Measurements from ENCODE around the gene MAPK1. TPM values are rescaled to one million over a fixed set of nuclear protein-coding genes. Genes with fewer than 3 reads are reported as not detected.
"Not testable (repeated sequence)": the region's sequence is repeated elsewhere in the genome, so short reads cannot be mapped to it uniquely, and the experiment has no call there.

MAPK1 gene
- total RNA-seq (ENCODE audit: low replicate concordance) = 112 and 130 TPM in 2 replicates
- long read RNA-seq, partial matches to known transcripts = 1 of 29 reads
- long read RNA-seq, other reads (novel, unspliced or antisense) = 27 of 29 reads

DNA sequence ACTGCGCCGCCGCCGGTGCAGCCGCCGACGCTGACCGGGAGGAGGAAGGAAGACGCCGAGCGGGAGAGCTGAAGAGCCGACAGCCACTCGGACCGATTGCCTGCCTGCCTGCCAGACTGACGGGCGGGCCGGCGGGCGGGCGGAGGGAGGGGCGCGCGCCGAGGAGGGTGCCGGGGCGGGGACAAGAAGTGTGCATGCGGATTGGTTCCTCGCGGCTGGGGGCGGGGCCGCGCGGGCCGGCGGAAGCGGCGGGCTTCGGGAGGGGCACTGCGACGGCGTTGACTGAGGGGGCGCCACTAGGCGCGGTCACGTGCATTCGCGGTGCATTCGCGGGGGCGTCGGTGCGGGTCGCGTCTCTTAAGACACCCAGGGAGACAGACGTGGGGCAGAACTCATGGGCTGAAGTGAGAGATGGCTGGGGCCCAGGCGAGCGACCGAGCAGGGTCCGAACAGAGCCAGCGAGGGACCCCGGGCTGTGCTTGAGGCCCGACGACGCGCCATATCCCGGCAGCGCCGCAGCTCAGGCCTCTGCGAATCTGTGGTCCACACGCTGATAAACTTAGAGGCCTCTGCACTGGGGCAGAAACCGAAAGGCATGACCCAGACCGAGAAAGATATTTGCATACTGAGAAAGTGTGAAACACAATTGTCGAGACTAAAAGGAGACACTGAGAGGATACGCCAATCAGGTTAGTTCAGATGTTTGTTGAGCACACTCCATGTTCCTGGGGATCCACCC is at the start of gene MAPK1:
Gene MAPK1 (minus strand): TSS at position 118 of the 739 bp plus-strand sequence. CDS start 205 bp downstream, outside the sequence.
- Mint-ChIP-seq H3K36me3 (peaks cover 20% of the 10 kb centered on the region), H3K9me3 (peaks cover 5% of the 10 kb centered on the region), H3K27ac (peak within 1 kb of the TSS; percentile 94), H3K4me1 (ENCODE audit: unreplicated experiment) (peaks cover 33% of the 10 kb centered on the region), H3K27me3 (no peaks in the 10 kb centered on the region), H3K4me3 (peak within 1 kb of the TSS; percentile 94)
- peak; percentile 94 for DNase-seq (ENCODE audit: extremely low spot score, unreplicated experiment)
- TF ChIP-seq, protein P1, sequence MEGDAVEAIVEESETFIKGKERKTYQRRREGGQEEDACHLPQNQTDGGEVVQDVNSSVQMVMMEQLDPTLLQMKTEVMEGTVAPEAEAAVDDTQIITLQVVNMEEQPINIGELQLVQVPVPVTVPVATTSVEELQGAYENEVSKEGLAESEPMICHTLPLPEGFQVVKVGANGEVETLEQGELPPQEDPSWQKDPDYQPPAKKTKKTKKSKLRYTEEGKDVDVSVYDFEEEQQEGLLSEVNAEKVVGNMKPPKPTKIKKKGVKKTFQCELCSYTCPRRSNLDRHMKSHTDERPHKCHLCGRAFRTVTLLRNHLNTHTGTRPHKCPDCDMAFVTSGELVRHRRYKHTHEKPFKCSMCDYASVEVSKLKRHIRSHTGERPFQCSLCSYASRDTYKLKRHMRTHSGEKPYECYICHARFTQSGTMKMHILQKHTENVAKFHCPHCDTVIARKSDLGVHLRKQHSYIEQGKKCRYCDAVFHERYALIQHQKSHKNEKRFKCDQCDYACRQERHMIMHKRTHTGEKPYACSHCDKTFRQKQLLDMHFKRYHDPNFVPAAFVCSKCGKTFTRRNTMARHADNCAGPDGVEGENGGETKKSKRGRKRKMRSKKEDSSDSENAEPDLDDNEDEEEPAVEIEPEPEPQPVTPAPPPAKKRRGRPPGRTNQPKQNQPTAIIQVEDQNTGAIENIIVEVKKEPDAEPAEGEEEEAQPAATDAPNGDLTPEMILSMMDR (conservative IDR thresholded peaks at IDR 0.05) = peak; percentile 61

DNA sequence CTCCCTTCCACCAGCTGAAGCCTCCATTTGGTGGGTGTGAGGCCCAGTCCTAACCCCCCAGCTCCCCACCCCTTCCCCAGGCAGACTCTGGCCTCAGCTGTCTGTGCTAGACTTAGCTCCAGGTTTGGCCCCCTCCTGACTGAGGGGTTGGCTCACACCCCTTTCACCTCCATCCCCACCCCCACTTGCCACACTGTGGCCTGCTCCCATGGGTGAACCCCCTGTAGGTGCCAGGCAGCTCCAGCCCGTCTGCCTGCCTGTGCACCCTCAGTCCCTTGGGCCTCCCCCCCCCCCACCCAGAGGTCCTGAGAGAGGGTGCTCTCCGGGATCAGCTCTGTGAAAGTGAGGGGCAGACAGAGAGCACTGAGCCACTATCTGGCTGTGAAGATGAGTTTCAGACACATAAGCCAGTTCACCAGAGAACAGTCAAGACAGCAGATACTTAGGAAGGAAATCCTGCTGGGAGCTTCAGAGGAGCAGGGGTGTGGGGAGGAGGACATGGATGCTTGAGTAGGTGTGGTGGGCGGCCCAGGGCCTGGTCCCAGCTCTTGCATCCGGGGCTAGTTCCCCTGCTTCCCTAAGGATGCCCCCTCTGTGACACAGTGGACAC is 49.0 kb upstream of the MAPK1 start:
- TF ChIP-seq, protein P1 (conservative IDR thresholded peaks at IDR 0.05) = no peak
- H3K36me3 Mint-ChIP-seq = no peaks in the 10 kb centered on the region
- DNase-seq (ENCODE audit: extremely low spot score, unreplicated experiment) = no peak
- H3K27ac Mint-ChIP-seq = no peak overlapping the region
- H3K9me3 Mint-ChIP-seq = no peaks in the 10 kb centered on the region
- no peaks in the 10 kb centered on the region for H3K27me3 Mint-ChIP-seq
- no peak overlapping the region for H3K4me3 Mint-ChIP-seq
- H3K4me1 Mint-ChIP-seq (ENCODE audit: unreplicated experiment) = peaks cover 8% of the 10 kb centered on the region

DNA sequence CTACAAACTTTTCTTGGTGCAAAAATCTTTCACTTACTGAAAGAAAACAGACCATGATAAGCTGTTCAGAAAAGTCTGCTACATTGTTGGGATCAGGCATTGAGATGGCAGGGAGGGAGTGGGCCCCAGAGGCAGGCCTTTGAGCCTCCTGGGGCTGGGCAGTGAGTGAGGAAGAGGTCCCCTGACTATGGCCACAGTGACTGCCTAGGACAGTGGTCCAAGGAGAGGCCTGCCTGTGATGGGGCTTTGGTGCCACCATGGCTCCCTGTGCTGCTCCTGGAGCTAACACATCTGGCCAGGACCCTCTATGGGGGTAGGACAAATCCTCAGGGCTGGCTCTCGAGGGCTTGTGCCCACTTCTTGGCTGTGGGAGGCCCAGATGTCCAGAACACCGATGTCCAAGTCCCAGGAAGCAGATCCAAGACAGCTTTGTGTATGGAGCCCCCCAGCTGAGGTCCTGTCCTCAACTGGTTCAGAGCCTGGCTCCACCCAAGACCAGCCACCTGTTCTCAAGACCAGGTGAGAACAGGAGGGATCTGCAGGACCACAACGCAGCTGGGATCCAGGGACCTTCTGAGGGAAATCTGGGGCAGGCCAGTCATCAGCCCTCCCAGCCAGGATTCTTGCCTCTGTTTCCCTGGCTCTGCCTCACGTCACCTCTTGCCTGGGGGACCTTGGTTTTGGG is 48.3 kb upstream of the MAPK1 start:
- H3K36me3 Mint-ChIP-seq = no peaks in the 10 kb centered on the region
- DNase-seq (ENCODE audit: extremely low spot score, unreplicated experiment) = no peak
- H3K27ac Mint-ChIP-seq = no peak overlapping the region
- TF ChIP-seq, protein P1 (conservative IDR thresholded peaks at IDR 0.05) = no peak
- H3K27me3 Mint-ChIP-seq = no peaks in the 10 kb centered on the region
- no peak overlapping the region for H3K4me3 Mint-ChIP-seq
- peaks cover 8% of the 10 kb centered on the region for H3K4me1 Mint-ChIP-seq (ENCODE audit: unreplicated experiment)
- H3K9me3 Mint-ChIP-seq = no peaks in the 10 kb centered on the region

DNA sequence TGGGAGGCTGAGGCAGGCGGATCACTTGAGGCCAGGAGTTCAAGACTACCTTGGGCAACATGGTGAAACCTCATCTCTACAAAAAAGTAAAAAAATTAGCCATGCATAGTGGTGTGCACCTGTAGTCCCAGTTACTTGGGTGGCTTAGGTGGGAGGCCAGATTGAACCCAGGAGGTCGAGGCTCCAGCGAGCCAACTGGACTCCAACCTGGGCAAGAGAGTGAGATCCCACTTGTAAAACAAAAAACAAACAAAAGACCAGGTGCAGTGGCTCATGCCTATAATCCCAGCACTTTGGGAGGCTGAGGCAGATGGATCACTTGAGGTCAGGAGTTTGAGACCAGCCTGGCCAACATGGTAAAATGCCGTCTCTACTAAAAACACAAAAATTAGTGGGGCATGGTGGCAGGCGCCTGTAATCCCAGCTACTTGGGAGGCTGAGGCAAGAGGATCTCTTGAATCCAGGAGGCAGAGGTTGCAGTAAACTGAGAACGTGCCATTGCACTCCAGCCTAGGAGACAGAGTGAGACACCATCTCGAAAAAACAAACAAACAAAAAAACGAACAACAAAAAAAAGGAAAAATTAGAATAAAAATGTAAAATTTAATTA is 46.7 kb upstream of the MAPK1 start:
- DNase-seq (ENCODE audit: extremely low spot score, unreplicated experiment); H3K27me3 Mint-ChIP-seq; H3K27ac Mint-ChIP-seq; H3K36me3 Mint-ChIP-seq; H3K4me1 Mint-ChIP-seq (ENCODE audit: unreplicated experiment); H3K4me3 Mint-ChIP-seq; H3K9me3 Mint-ChIP-seq: not testable (repeated sequence)

DNA sequence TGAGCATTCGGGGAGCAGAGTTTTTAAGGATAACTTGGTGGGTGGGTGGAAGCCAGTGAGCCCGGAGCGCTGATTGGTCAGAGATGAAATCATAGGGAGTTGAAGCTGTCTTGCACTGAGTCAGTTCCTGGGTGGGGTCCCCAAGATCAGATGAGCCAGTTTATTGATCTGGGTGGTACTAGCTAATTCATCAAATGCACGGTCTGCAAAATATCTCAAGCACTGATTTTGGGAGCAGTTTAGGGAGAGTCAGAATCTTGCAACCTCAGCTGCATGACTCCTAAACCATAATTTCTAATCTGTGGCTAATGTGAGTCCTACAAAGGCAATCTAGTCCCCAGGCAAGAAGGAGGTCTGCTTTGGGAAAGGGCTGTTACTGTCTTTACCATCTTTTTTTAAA is 42.9 kb upstream of the MAPK1 start:
- H3K27ac Mint-ChIP-seq; H3K4me1 Mint-ChIP-seq (ENCODE audit: unreplicated experiment); H3K36me3 Mint-ChIP-seq; H3K9me3 Mint-ChIP-seq; H3K4me3 Mint-ChIP-seq; H3K27me3 Mint-ChIP-seq; DNase-seq (ENCODE audit: extremely low spot score, unreplicated experiment): not testable (repeated sequence)

DNA sequence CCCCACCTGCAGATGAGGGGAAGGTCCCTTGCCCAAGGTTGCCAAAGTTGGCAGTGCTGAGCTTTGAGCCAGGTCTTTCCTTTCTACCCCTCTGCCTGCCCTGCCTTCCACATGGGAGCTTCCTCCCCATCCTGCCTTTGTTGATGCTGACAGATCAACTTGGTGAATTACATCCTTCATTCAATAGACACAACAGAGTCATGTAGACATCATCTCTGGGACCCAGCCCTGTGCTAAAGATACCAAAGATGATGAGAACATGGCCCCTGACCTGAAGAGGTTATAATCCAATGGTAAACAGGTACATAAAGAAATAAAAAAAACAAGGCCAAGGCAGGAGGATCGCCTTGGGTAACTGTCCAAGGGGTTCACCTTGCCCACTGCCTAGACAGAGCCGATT is 42.4 kb upstream of the MAPK1 start:
- no peak overlapping the region for H3K4me3 Mint-ChIP-seq
- H3K27me3 Mint-ChIP-seq = no peaks in the 10 kb centered on the region
- no peak overlapping the region for H3K27ac Mint-ChIP-seq
- TF ChIP-seq, protein P1 (conservative IDR thresholded peaks at IDR 0.05) = no peak
- H3K4me1 Mint-ChIP-seq (ENCODE audit: unreplicated experiment) = no peaks in the 10 kb centered on the region
- no peak for DNase-seq (ENCODE audit: extremely low spot score, unreplicated experiment)
- H3K9me3 Mint-ChIP-seq = no peaks in the 10 kb centered on the region
- no peaks in the 10 kb centered on the region for H3K36me3 Mint-ChIP-seq
